SK-N-SH (cell line): ENCODE measurements around the gene SAG. TPM values are rescaled to one million over a fixed set of nuclear protein-coding genes. Genes with fewer than 3 reads are reported as not detected.

Experiments
- CTCF ChIA-PET: fragments of 300-600, 350-600 bp; formaldehyde crosslinking; extraction: SDS; loops from one replicate; lab custom pipeline; 2021; lab: Yijun Ruan, JAX
- POLR2A ChIA-PET: fragments of 350-600 bp; sonication (Branson Sonifier 250); formaldehyde crosslinking; extraction: SDS; loops from one replicate; lab custom pipeline; 2020; ENCODE audit warnings: antibody characterized with exemption, inconsistent platforms; lab: Yijun Ruan, JAX
- DNase-seq: peaks from one replicate; pipeline ENCODE4 v3.0.0; 2012
- H2AFZ ChIP-seq: fragments of 200-600 bp; sonication (generic); 2 replicates; pipeline ENCODE4 v1.8.1; 2016; ENCODE audit warnings: antibody characterized with exemption, mild to moderate bottlenecking, low read depth
- H3F3A ChIP-seq: fragments of 200-600 bp; sonication (generic); replicated peaks from 2 replicates; pipeline ENCODE3; 2016; ENCODE audit warnings: antibody characterized with exemption, mild to moderate bottlenecking; ENCODE audit not compliant: insufficient read depth
- H3K27ac ChIP-seq, 2 experiments: fragments of 200-500 bp in 1 of 2; fragments of 200-600 bp in 1 of 2; sonication (Bioruptor generic) in 1 of 2; sonication (generic), shearing (Covaris generic) in 1 of 2; 2 replicates each; pipeline versions ENCODE4 v1.5.1 to v1.6.1; 2014 to 2016; ENCODE audit warnings: low read depth in 2 of 2, inconsistent platforms in 1 of 2, low read length in 1 of 2, mild to moderate bottlenecking in 1 of 2, mixed read lengths in 1 of 2
- H3K27me3 ChIP-seq: fragments of 200-600 bp; sonication (generic), shearing (Covaris generic); 2 replicates; pipeline ENCODE4 v1.6.1; 2016; ENCODE audit warnings: mixed run types; ENCODE audit not compliant: insufficient read depth
- H3K36me3 ChIP-seq, 2 experiments: fragments of 200-500 bp in 1 of 2; fragments of 200-600 bp in 1 of 2; sonication (Bioruptor generic) in 1 of 2; sonication (generic) in 1 of 2; replicated peaks in 1 of 2; 2 replicates each; pipeline versions ENCODE3 to v1.5.1; 2014 to 2016; ENCODE audit warnings: low read length in 1 of 2, mild to moderate bottlenecking in 1 of 2; ENCODE audit not compliant: insufficient read depth in 2 of 2, control insufficient read depth in 1 of 2
- H3K4me1 ChIP-seq, 2 experiments: fragments of 200-500 bp in 1 of 2; fragments of 200-600 bp in 1 of 2; sonication (Bioruptor generic) in 1 of 2; sonication (generic), shearing (Covaris generic) in 1 of 2; 2 replicates each; pipeline versions ENCODE4 v1.5.1 to v1.6.1; 2014 to 2016; ENCODE audit warnings: low read depth in 1 of 2, low read length in 1 of 2, mixed run types in 1 of 2; ENCODE audit not compliant: insufficient read depth in 2 of 2, control insufficient read depth in 1 of 2
- H3K4me2 ChIP-seq: fragments of 200-600 bp; sonication (generic), shearing (Covaris generic); 2 replicates; pipeline ENCODE4 v1.6.1; 2017; ENCODE audit warnings: mixed run types
- H3K4me3 ChIP-seq, 2 experiments: fragments of 200-500 bp in 1 of 2; fragments of 200-600 bp in 1 of 2; sonication (Bioruptor generic) in 1 of 2; sonication (generic), shearing (Covaris generic) in 1 of 2; 2 replicates each; pipeline versions ENCODE4 v1.5.1 to v1.8.1; 2014 to 2016; ENCODE audit warnings: low read depth in 2 of 2, inconsistent platforms in 1 of 2, low read length in 1 of 2, mild to moderate bottlenecking in 1 of 2, mixed read lengths in 1 of 2, moderate library complexity in 1 of 2
- H3K79me2 ChIP-seq: fragments of 200-600 bp; sonication (generic); 2 replicates; pipeline ENCODE4 v1.8.1; 2017; ENCODE audit warnings: mild to moderate bottlenecking; ENCODE audit not compliant: insufficient read depth
- H3K9ac ChIP-seq: fragments of 200-600 bp; sonication (generic); 2 replicates; pipeline ENCODE4 v1.6.1; 2017; ENCODE audit warnings: mixed run types
- H3K9me2 ChIP-seq: fragments of 200-600 bp; sonication (generic); 2 replicates; pipeline ENCODE4 v1.6.1; 2017; ENCODE audit warnings: mixed run types
- H3K9me3 ChIP-seq: fragments of 200-600 bp; sonication (generic); 2 replicates; pipeline ENCODE4 v1.6.1; 2017; ENCODE audit warnings: mixed run types, mild to moderate bottlenecking, moderate library complexity
- H4K20me1 ChIP-seq: fragments of 200-600 bp; sonication (generic); 2 replicates; pipeline ENCODE4 v1.6.1; 2017; ENCODE audit warnings: mild to moderate bottlenecking, mixed run types; ENCODE audit not compliant: insufficient read depth
- CHD2 ChIP-seq: fragments of 150-350 bp; IDR thresholded peaks from 2 replicates; pipeline ENCODE4 v1.6.1; 2018; ENCODE audit warnings: low read length; ENCODE audit not compliant: partially characterized antibody
- ELF1 ChIP-seq: IDR thresholded peaks from 2 replicates; pipeline ENCODE4 v1.4.0; 2012
- EZH2phosphoT487 ChIP-seq: fragments of 200-600 bp; sonication (generic); IDR thresholded peaks from 2 replicates; pipeline ENCODE4 v1.6.1; 2017; ENCODE audit warnings: low read depth, mixed run types, mild to moderate bottlenecking, antibody characterized with exemption, moderate library complexity, borderline replicate concordance
- FOSL2 ChIP-seq: IDR thresholded peaks from 2 replicates; pipeline ENCODE4 v1.4.0; 2012; ENCODE audit warnings: low read depth, mild to moderate bottlenecking, moderate library complexity, borderline replicate concordance
- GABPA ChIP-seq: IDR thresholded peaks from 2 replicates; pipeline ENCODE4 v1.4.0; 2012; ENCODE audit warnings: low read depth, mild to moderate bottlenecking
- JUND ChIP-seq: IDR thresholded peaks from 2 replicates; pipeline ENCODE4 v1.4.0; 2012
- MEF2A ChIP-seq: IDR thresholded peaks from 2 replicates; pipeline ENCODE4 v1.4.0; 2012; ENCODE audit warnings: low read depth, borderline replicate concordance
- NRF1 ChIP-seq: IDR thresholded peaks from 2 replicates; pipeline ENCODE4 v1.6.1; 2012; ENCODE audit warnings: low read depth, mild to moderate bottlenecking, low read length
- POLR2AphosphoS5 ChIP-seq: IDR thresholded peaks from 2 replicates; pipeline ENCODE4 v1.6.1; 2012; ENCODE audit warnings: low read depth, low read length
- SMC3 ChIP-seq: IDR thresholded peaks from 2 replicates; pipeline ENCODE4 v1.6.1; 2012; ENCODE audit warnings: low read depth, low read length, improper control_type of control experiment
- WGBS: methylation state at CpG from one replicate; pipeline ENCODE4 v1.1.6; 2017; ENCODE audit warnings: low lambda C conversion rate; 5-methylcytosine and 5-hydroxymethylcytosine counted together
- polyA plus RNA-seq, 3 experiments: library from polyadenylated mRNA; depleted of rRNA; stranded (reverse); fragments of >200 nt; gene quantifications; 2 replicates each; pipeline ENCODE4 v1.2.3, GENCODE V29; 2012
- TF ChIP-seq, protein P1 (sequence below): fragments of 200-600 bp; sonication (generic); IDR thresholded peaks from 2 replicates; pipeline ENCODE4 v1.6.1; 2017; ENCODE audit warnings: antibody characterized with exemption, mild to moderate bottlenecking, moderate library complexity
- TF ChIP-seq, protein P2 (sequence below): IDR thresholded peaks from 2 replicates; pipeline ENCODE4 v1.4.0; 2012; ENCODE audit warnings: low read depth, borderline replicate concordance
- TF ChIP-seq, protein P3 (sequence below): IDR thresholded peaks from 2 replicates; pipeline ENCODE4 v1.4.0; 2012; ENCODE audit warnings: low read depth
- TF ChIP-seq, protein P4 (sequence below): IDR thresholded peaks from 2 replicates; pipeline ENCODE4 v1.6.1; 2012; ENCODE audit warnings: mild to moderate bottlenecking, low read depth, low read length, moderate library complexity

SAG gene
- polyA plus RNA-seq, 1 of the 3 experiments (the other 2 are of a cell fraction), result not detected

DNA sequence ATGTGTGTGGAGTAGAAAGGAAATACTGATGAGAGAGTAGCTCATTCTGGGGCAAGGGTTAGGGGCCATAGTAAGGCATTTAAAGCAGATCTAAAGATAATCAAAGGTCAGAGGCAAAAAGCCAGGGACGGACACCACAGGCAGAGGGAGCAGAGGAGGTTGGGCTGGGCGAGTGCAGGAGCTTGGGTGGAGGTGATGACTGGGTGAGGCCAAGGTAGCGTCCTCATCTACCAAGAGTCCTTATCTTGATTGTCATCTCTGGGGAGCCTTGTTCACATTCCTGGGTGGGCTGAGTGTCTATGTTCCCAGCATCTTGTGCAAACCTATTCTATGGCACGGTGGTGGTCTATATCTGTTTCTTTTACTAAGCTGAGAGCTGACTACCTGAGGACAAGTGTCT, 26.1 kb upstream of the SAG start (continued):
- TF ChIP-seq, protein P1, sequence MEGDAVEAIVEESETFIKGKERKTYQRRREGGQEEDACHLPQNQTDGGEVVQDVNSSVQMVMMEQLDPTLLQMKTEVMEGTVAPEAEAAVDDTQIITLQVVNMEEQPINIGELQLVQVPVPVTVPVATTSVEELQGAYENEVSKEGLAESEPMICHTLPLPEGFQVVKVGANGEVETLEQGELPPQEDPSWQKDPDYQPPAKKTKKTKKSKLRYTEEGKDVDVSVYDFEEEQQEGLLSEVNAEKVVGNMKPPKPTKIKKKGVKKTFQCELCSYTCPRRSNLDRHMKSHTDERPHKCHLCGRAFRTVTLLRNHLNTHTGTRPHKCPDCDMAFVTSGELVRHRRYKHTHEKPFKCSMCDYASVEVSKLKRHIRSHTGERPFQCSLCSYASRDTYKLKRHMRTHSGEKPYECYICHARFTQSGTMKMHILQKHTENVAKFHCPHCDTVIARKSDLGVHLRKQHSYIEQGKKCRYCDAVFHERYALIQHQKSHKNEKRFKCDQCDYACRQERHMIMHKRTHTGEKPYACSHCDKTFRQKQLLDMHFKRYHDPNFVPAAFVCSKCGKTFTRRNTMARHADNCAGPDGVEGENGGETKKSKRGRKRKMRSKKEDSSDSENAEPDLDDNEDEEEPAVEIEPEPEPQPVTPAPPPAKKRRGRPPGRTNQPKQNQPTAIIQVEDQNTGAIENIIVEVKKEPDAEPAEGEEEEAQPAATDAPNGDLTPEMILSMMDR, result no peak
- TF ChIP-seq EZH2phosphoT487, result no peak
- no peak for TF ChIP-seq FOSL2
- TF ChIP-seq GABPA, result no peak
- TF ChIP-seq POLR2AphosphoS5, result no peak

DNA sequence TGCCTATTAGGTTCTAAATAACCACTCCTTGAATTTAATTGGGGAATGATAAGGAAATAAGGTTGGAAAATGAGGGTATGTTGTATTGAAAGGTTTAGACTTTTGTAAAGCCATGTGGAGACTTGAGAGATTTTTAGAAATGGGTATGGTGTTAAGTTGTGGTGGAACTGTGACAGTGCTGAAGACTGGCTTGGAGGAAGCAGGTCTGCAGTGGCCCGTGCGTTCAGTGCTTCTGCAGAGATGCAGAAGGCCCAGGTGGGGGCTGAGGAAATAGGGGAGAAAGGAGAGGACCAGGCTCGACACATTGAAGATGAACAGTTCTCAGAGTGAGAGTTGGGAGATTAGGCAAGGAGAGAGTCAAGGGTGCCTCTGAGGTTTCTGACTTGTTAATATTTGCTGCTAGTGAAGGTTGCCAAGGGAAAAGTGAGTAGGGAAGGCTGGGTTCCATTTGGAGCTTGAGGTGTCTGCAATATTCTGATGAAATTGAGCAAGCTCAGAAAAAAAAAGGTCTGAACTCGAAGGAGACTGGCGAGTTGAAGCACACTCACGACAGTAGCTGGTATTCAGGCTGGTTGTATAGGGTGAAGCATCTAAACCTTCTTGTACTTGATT, 25.5 kb upstream of the SAG start:
- H3K9me2 ChIP-seq, result no peaks in the 10 kb centered on the region
- no peak overlapping the region for H2AFZ ChIP-seq
- peaks cover 74 to 82% of the 10 kb centered on the region in 2 experiments for H3K36me3 ChIP-seq
- no peak overlapping the region for H3K9ac ChIP-seq
- H3K4me1 ChIP-seq, result peaks cover 0 to 9% of the 10 kb centered on the region in 2 experiments; a peak in 2 of 4 replicates
- H4K20me1 ChIP-seq, result no peaks in the 10 kb centered on the region
- CTCF ChIA-PET, result interaction anchor here (1.8 kb wide), 1 partner anchor 12 kb away, joined by 5 read pairs; no protein-coding TSS in a partner anchor
- no peak for DNase-seq
- no peaks in the 10 kb centered on the region for H3K79me2 ChIP-seq
- POLR2A ChIA-PET, result no interaction called here
- no peak for TF ChIP-seq POLR2AphosphoS5
- TF ChIP-seq, protein P2, sequence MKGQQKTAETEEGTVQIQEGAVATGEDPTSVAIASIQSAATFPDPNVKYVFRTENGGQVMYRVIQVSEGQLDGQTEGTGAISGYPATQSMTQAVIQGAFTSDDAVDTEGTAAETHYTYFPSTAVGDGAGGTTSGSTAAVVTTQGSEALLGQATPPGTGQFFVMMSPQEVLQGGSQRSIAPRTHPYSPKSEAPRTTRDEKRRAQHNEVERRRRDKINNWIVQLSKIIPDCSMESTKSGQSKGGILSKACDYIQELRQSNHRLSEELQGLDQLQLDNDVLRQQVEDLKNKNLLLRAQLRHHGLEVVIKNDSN, result no peak
- TF ChIP-seq, protein P3, sequence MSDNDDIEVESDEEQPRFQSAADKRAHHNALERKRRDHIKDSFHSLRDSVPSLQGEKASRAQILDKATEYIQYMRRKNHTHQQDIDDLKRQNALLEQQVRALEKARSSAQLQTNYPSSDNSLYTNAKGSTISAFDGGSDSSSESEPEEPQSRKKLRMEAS, result no peak
- TF ChIP-seq MEF2A, result no peak
- TF ChIP-seq SMC3, result no peak
- TF ChIP-seq, protein P4, sequence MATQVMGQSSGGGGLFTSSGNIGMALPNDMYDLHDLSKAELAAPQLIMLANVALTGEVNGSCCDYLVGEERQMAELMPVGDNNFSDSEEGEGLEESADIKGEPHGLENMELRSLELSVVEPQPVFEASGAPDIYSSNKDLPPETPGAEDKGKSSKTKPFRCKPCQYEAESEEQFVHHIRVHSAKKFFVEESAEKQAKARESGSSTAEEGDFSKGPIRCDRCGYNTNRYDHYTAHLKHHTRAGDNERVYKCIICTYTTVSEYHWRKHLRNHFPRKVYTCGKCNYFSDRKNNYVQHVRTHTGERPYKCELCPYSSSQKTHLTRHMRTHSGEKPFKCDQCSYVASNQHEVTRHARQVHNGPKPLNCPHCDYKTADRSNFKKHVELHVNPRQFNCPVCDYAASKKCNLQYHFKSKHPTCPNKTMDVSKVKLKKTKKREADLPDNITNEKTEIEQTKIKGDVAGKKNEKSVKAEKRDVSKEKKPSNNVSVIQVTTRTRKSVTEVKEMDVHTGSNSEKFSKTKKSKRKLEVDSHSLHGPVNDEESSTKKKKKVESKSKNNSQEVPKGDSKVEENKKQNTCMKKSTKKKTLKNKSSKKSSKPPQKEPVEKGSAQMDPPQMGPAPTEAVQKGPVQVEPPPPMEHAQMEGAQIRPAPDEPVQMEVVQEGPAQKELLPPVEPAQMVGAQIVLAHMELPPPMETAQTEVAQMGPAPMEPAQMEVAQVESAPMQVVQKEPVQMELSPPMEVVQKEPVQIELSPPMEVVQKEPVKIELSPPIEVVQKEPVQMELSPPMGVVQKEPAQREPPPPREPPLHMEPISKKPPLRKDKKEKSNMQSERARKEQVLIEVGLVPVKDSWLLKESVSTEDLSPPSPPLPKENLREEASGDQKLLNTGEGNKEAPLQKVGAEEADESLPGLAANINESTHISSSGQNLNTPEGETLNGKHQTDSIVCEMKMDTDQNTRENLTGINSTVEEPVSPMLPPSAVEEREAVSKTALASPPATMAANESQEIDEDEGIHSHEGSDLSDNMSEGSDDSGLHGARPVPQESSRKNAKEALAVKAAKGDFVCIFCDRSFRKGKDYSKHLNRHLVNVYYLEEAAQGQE, result no peak
- TF ChIP-seq JUND, result no peak
- TF ChIP-seq CHD2, result no peak
- TF ChIP-seq ELF1, result no peak
- TF ChIP-seq NRF1, result no peak
- no peak overlapping the region for H3K4me3 ChIP-seq
- no peak overlapping the region for H3K4me2 ChIP-seq
- no peaks in the 10 kb centered on the region for H3K27me3 ChIP-seq
- H3F3A ChIP-seq, result no peaks in the 10 kb centered on the region
- WGBS, result 95% methylated on average over 6 of the region's 6 CpGs
- H3K27ac ChIP-seq, result no peak overlapping the region
- H3K9me3 ChIP-seq, result no peaks in the 10 kb centered on the region
